Measurements from ENCODE around the gene IP6K2.
"Not testable (repeated sequence)": the region's sequence is repeated elsewhere in the genome, so short reads cannot be mapped to it uniquely, and the experiment has no call there.

Gene IP6K2, protein sequence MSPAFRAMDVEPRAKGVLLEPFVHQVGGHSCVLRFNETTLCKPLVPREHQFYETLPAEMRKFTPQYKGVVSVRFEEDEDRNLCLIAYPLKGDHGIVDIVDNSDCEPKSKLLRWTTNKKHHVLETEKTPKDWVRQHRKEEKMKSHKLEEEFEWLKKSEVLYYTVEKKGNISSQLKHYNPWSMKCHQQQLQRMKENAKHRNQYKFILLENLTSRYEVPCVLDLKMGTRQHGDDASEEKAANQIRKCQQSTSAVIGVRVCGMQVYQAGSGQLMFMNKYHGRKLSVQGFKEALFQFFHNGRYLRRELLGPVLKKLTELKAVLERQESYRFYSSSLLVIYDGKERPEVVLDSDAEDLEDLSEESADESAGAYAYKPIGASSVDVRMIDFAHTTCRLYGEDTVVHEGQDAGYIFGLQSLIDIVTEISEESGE

GRCh38 chr3:48716982-48717746 lies at the start of gene IP6K2:
TSS of gene IP6K2 (minus strand) at chr3:48717221. CDS start at chr3:48695291, 21,930 bp downstream.
- peak; percentile 92 for DNase-seq (ENCODE audit: low read depth in 2 of 2)

DNA sequence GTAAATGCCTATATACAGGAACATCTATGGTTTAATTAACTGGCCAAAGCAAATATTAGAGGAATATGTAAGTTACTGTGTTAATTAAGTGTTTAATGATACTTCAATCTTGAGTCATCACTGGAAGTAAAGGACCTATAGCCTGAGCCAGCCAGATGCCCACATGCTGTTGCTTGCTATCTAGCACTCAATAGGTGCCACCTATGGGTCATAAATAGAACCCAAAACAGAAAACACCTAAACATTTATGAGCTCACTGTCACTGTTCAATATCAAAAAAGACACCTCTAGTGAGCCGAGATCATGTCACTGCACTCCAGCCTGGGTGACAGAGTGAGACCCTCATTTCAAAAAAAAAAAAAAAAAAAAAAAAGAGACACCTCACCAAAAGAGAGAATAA lies 48.4 kb upstream of the IP6K2 start:
- DNase-seq (ENCODE audit: low read depth in 2 of 2), result no peak

DNA sequence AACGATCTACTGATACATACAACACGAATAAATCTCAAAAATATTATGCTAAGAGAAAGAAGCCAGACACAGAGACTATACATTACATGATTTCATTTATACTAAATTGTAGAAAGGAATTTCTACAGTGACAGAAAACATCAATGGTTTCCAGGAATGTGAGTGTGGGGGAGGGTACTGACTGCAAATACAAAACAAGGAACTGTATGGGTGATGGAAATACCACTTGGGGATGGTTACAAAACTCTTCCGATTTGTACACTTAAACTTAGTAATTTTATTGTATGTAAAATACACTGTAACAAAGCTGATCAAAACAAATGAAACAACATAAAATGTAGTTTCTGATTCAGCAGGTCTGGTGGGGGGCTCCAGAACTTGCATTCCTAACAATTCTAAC lies 45.8 kb upstream of the IP6K2 start:
- DNase-seq (ENCODE audit: low read depth in 2 of 2), result no peak

- DNase-seq (ENCODE audit: low read depth in 2 of 2), result not testable (repeated sequence)
Measured at GRCh38 chr3:48759991-48760540, 43.0 kb upstream of the IP6K2 start.

GRCh38 chr3:48759531-48759930 lies 42.5 kb upstream of the IP6K2 start:
- DNase-seq (ENCODE audit: low read depth in 2 of 2), result not testable (repeated sequence)

DNA sequence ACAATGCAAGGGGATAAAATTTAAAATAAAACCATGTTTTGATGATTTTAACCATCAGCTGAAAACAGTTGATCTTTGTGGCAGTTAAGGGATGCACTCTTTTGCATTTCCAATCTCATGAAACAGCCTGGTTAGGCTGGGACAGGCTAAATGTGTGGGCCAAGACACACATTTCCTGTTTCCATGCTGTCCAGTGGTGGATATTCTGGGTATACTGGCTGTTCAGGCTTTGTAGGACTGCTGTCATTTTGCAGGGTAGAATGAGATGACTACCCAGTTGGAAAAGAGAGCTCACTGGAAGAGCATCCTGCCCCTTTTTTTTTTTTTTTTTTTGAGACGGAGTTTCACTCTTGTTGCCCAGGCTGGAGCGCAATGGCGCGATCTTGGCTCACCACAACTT lies 42.0 kb upstream of the IP6K2 start:
- DNase-seq (ENCODE audit: low read depth in 2 of 2), result no peak

DNA sequence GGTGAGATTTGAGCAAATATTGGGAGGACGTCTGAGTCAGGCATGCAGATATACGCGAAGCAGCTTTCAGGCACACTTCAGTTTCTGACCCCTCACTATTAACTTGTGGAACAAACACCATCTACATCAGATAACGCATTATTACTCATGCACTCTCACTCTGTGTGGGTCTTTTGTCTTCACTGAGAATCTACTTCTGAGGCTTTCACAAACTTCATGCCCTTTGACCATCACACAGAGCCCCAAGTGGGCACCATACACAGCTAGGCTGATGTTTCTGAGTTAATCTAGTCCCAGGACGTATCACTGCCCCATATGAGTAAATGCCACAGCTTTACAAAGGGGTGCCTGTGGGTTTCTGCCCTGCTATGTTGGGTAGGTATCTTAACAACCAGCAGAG lies 39.6 kb upstream of the IP6K2 start:
- DNase-seq (ENCODE audit: low read depth in 2 of 2), result no peak

- DNase-seq (ENCODE audit: low read depth in 2 of 2), result no peak
Measured at GRCh38 chr3:48750856-48751255, 33.8 kb upstream of the IP6K2 start.

DNA sequence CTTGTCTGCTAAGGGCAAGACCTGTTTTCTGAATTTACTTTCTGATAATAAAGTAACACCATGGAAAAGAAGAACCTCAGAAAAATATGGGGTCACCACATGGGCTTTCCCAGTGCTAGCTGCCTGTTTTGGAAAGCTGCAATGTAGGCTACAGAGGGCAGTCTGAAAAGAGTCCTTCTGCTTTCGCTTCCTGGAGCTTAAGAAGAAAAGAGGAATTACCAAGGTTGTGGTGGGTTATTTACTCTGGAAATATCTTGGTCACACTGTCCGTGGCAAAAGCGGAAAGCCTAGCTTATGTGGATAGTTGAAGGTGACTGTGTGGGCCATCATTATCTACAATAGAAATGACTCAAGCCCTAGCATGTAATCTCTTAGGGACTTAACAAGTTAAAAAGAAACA lies 31.7 kb upstream of the IP6K2 start:
- no peak for DNase-seq (ENCODE audit: low read depth in 2 of 2)

- no peak for DNase-seq (ENCODE audit: low read depth in 2 of 2)
Measured at GRCh38 chr3:48747706-48748105, 30.7 kb upstream of the IP6K2 start.

DNA sequence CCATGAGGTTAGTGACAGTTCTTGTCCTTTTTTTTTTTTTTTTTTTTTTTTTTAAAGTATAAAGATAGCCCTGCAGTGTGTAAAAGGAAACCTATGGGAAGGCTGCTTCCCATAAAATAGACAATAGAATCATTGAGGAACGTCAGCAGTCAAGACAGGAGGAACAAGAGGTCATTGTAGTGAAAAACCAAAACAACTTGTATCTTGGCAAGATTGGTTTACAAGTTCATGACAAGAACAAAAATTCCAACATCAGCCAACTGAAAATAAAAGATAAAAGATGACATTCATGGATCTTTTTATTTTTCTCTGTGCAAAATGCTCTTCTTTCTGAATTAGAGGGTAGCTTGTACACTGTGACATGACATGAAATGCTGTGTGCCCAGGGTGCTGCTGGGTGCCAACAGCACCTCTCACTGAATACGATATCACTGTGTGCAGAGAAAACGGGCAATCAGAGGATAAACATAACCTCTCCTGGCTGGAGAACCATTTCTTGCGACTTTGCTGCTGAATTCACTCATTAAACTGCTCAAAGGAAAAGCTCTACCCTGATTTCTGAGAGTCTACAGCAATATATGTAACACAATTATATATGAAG lies 30.1 kb upstream of the IP6K2 start:
- DNase-seq (ENCODE audit: low read depth in 2 of 2), result no peak

- no peak for DNase-seq (ENCODE audit: low read depth in 2 of 2)
Measured at GRCh38 chr3:48743773-48744172, 26.8 kb upstream of the IP6K2 start.

- DNase-seq (ENCODE audit: low read depth in 2 of 2), result not testable (repeated sequence)
Measured at GRCh38 chr3:48741226-48741625, 24.2 kb upstream of the IP6K2 start.

DNA sequence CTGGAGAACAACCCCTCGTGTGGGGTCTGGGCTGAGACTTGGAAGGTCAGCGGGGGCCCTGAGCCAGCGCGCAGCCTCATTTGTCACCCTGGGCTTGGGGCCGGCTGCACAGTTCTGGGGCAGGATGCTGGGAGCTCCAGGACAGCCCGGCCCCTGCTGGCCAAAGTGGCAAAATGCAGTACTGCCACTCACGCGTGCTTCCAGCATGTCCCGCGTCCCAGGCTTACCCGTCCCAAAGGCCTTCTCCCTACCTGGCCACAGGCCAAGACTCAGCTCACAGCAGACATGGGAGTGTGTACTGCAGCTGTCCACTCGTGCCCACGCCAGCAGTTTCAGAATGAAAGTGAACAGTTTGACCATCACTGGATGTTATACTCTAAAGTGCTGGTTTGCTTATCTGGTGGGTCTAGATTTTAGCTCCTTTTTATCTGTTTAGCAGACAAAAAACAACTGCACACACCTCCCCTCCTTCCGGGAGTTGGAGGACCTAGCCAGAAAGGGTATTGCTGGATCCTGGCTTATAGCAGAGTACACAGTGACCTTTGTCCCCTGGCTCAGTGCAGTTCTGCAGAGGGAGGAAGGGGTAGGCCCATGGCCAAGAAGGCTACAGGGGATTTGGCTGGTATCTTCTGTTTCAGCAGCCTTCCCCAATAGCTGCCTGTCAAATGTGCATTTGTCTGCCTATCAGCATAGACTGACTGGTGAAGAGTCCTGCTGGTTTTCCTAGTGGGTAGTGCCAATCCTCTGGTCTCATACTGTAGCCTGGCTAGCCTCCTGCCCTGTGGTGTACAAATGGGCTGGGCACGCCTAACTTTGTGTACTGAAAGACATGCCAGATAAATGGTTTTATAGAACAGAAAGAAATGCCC lies 23.2 kb upstream of the IP6K2 start:
- DNase-seq (ENCODE audit: low read depth in 2 of 2), result peak; percentile 12 to 19

- no peak for DNase-seq (ENCODE audit: low read depth in 2 of 2)
Measured at GRCh38 chr3:48739617-48739954, 22.6 kb upstream of the IP6K2 start.

DNA sequence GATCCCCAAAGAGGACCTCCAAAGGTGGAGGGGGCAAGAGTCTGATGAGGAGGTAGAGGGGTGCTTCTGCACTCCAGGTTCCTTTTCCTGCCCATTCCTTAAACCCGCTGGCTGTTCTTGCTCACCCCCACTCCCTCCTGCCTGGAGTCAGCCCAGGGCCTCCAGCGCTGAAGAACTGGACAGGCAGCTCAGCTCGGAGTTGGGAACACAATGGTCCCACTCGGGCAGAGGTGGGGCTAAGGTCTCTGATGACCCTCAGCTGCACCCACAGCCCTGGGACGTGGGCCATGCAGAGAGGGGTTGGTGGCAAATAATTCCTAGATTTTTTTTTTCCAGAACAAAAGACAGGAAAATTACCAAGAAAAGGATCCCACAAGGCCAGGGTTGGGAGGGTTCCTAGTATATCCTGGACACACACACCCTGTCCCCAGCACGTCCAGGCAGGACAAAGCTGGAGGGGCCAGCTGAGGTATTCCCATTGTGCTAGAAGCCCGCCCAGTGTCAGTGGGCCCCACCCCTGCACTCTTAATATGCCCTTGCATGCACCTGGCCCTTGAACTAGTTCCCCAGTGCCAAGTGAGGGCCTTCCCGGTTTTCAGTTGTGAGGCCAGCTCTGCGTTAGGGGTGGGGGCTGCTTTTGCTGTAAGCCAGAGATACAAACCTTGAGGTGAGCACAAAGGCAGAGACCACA lies 22.1 kb upstream of the IP6K2 start:
- DNase-seq (ENCODE audit: low read depth in 2 of 2), result no peak

DNA sequence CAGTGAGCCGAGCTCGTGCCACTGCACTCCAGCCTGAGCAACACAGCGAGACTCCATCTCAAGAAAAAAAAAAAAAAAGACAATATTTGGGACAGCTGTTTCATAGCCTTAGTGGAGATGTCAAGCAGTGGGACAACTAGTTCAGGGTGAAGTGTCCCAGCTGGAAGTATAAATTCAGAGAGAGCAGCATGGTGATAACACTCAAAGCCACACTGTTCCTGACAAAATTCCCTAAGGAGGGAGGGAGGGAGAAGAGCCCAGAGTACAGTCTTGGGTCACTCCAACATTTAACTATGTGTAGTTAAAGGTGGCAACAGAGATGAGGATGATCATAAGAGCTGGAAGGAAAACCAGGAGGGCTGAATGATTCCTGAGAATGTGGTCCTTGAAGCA lies 21.1 kb upstream of the IP6K2 start:
- no peak for DNase-seq (ENCODE audit: low read depth in 2 of 2)

- peak; percentile 7 to 17 for DNase-seq (ENCODE audit: low read depth in 2 of 2)
Measured at GRCh38 chr3:48735075-48735767, 18.2 kb upstream of the IP6K2 start.

DNA sequence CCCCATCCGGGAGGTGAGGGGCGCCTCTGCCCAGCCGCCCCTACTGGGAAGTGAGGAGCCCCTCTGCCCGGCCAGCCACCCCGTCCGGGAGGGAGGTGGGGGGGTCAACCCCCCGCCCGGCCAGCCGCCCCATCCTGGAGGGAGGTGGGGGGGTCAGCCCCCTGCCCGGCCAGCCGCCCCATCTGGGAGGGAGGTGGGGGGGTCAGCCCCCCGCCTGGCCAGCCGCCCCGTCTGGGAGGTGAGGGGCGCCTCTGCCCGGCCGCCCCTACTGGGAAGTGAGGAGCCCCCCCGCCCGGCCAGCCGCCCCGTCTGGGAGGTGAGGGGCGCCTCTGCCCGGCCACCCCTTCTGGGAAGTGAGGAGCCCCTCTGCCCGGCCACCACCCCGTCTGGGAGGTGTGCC lies 17.5 kb upstream of the IP6K2 start:
- DNase-seq (ENCODE audit: low read depth in 2 of 2), result not testable (repeated sequence)

Measured in fibroblast of skin of left biceps (primary cell).